HEK293T (cell line): Measurements from ENCODE around the gene TMEM86B.

Experiments
- CTCF ChIA-PET: fragments of 350-600 bp; formaldehyde crosslinking; extraction: SDS; loops from one replicate; lab custom pipeline; 2021; ENCODE audit warnings: antibody characterized with exemption, inconsistent platforms; lab: Yijun Ruan, JAX
- POLR2A ChIA-PET: fragments of 350-600 bp; formaldehyde crosslinking; extraction: SDS; loops from one replicate; lab custom pipeline; 2020; ENCODE audit warnings: antibody characterized with exemption, inconsistent platforms; lab: Yijun Ruan, JAX
- DNase-seq: peaks from one replicate; pipeline ENCODE4 v3.0.0; 2012; ENCODE audit warnings: mixed read lengths; ENCODE audit errors: extremely low spot score
- ARNT ChIP-seq: fragments of 450-650 bp; IDR thresholded peaks from 2 replicates; pipeline ENCODE4 v1.6.1; 2017; ENCODE audit warnings: mild to moderate bottlenecking
- BHLHE40 ChIP-seq: fragments of 450-650 bp; IDR thresholded peaks from 2 replicates; pipeline ENCODE4 v1.6.1; 2016; ENCODE audit warnings: mild to moderate bottlenecking, moderate library complexity, borderline replicate concordance
- CTBP1 ChIP-seq: fragments of 450-650 bp; IDR thresholded peaks from 2 replicates; pipeline ENCODE4 v1.6.1; 2016; ENCODE audit warnings: borderline replicate concordance
- ELF4 ChIP-seq: fragments of 450-650 bp; IDR thresholded peaks from 2 replicates; pipeline ENCODE4 v1.6.1; 2017; ENCODE audit warnings: antibody characterized with exemption
- FOXA1 ChIP-seq: fragments of 450-650 bp; IDR thresholded peaks from 2 replicates; pipeline ENCODE4 v1.6.1; 2016; ENCODE audit warnings: mild to moderate bottlenecking
- FOXK2 ChIP-seq: fragments of 450-650 bp; IDR thresholded peaks from 2 replicates; pipeline ENCODE4 v1.6.1; 2016; ENCODE audit warnings: mild to moderate bottlenecking
- FOXM1 ChIP-seq: fragments of 450-650 bp; IDR thresholded peaks from 2 replicates; pipeline ENCODE4 v1.6.1; 2017; ENCODE audit warnings: mild to moderate bottlenecking, borderline replicate concordance
- HDGF ChIP-seq: fragments of 450-650 bp; IDR thresholded peaks from 2 replicates; pipeline ENCODE4 v1.6.1; 2017; ENCODE audit warnings: antibody characterized with exemption, borderline replicate concordance
- L3MBTL2 ChIP-seq: fragments of 450-650 bp; conservative IDR thresholded peaks from 2 replicates; pipeline ENCODE4 v1.6.1; 2016; ENCODE audit warnings: mild to moderate bottlenecking
- LEF1 ChIP-seq: fragments of 450-650 bp; IDR thresholded peaks from 2 replicates; pipeline ENCODE4 v1.6.1; 2017; ENCODE audit warnings: mild to moderate bottlenecking, borderline replicate concordance
- NFRKB ChIP-seq: fragments of 450-650 bp; IDR thresholded peaks from 2 replicates; pipeline ENCODE4 v1.6.1; 2016; ENCODE audit warnings: mild to moderate bottlenecking, moderate library complexity
- PKNOX1 ChIP-seq: fragments of 450-650 bp; IDR thresholded peaks from 2 replicates; pipeline ENCODE4 v1.6.1; 2016
- SP1 ChIP-seq: fragments of 450-650 bp; IDR thresholded peaks from 2 replicates; pipeline ENCODE4 v1.6.1; 2017
- SUZ12 ChIP-seq: fragments of 450-650 bp; IDR thresholded peaks from 2 replicates; pipeline ENCODE4 v1.6.1; 2016; ENCODE audit warnings: mild to moderate bottlenecking
- TARDBP ChIP-seq: fragments of 450-650 bp; IDR thresholded peaks from 2 replicates; pipeline ENCODE4 v1.6.1; 2016
- ZNF384 ChIP-seq: fragments of 450-650 bp; IDR thresholded peaks from 2 replicates; pipeline ENCODE4 v1.6.1; 2016

Gene TMEM86B

DNA sequence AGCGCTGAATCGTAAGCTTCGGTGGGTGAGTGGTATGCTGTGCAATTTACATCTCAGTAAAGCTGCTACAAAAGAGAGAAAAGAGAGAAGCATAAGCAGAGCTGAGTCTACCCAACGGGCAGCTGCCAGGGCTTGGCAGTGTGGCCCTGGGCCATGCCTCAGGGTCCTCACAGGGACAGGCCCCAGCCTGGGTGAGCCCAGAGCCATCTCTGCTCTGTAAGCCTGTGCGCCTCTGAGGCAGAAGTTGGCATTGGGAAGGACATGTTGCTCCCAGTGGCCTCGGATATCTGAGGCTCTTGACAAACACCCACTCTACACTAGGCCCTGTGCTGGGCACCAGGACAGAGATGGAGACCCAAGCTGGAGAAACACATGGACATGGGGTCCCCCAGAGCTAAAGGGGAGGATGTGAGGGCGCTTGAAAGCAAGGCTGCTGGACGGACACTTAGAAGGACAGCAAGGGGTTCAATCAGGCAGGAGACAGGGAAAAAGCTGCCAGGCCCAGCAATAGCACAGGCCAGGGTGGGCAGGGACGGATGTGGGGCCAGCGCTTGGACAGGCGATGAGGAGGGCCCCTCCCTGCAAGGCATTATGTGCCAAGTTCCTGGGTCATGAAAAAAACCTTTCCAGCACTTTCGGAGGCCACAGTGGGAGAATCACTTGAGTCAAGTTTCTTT lies 15.6 kb upstream of the TMEM86B start:
- no peak for DNase-seq
- ChIA-PET CTCF (interaction anchor here (1.1 kb wide), 1 partner anchor 395 kb away, joined by 3 read pairs; no protein-coding TSS in a partner anchor), POLR2A (interaction anchor here (1.0 to 2.1 kb wide), 2 partner anchors 15 to 164 kb away, joined by 3 to 8 read pairs; partner anchors contain the start of genes PPP6R1 and UBE2S)
- no peak for TF ChIP-seq ZNF384
- TF ChIP-seq LEF1, result no peak
- no peak for TF ChIP-seq FOXK2
- no peak for TF ChIP-seq SUZ12
- TF ChIP-seq BHLHE40, result no peak
- TF ChIP-seq FOXA1, result no peak
- no peak for TF ChIP-seq FOXM1

DNA sequence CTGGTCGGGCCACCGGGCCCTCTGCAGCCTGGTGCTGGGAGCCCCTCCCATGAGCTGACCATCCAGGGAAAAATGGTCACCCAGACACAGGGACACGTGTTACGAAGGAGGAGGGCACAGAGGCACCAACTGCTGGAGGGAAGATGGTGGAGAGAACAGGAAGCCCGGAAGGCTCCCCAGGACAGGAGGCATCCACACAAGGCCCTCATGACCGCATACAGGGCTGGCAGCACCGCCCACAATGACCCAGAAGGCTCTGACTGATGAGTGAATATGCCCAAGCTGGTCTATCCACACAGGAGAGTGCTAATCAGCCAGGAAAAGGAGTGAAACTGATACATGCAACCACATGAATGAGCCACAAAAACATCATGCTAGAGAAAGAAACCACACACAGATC lies 14.0 kb upstream of the TMEM86B start:
- TF ChIP-seq TARDBP (no peak), ZNF384 (no peak), FOXM1 (no peak), SP1 (no peak), PKNOX1 (no peak), SUZ12 (no peak), FOXK2 (no peak), L3MBTL2 (no peak), ELF4 (no peak), LEF1 (no peak), FOXA1 (no peak), BHLHE40 (no peak), ARNT (no peak), HDGF (no peak), NFRKB (no peak), CTBP1 (no peak)
- CTCF ChIA-PET, result no interaction called here
- no peak for DNase-seq
- POLR2A ChIA-PET, result no interaction called here

DNA sequence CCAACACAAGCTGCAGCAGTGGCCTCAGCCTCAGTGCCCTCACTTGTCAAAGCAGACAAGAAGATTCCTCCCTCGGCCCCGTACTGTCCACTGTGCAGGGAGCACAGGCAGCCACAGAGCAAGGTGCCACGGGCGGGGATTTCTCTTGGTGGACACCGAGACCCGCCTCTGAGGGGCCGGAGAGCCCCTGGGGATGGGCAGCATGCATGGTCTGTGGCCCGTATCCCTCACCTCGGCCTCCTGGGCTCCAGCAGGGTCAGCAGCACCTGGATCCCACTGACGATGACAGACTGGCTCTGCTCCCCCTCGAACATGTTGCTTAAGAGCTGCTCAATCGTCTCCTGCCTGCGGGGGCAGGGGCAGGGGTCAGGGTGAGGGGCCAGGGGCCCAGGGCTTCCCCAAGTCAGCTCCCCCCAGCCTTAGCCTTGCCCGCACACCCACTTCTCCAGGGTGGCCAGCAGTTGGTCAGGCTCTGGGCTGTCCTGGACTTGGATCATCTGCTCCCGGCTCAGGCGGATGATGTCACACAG lies 13.4 kb upstream of the TMEM86B start:
- CTCF ChIA-PET, result no interaction called here
- DNase-seq, result no peak
- POLR2A ChIA-PET, result no interaction called here
- TF ChIP-seq FOXA1 (no peak), BHLHE40 (no peak), LEF1 (no peak), TARDBP (no peak)

DNA sequence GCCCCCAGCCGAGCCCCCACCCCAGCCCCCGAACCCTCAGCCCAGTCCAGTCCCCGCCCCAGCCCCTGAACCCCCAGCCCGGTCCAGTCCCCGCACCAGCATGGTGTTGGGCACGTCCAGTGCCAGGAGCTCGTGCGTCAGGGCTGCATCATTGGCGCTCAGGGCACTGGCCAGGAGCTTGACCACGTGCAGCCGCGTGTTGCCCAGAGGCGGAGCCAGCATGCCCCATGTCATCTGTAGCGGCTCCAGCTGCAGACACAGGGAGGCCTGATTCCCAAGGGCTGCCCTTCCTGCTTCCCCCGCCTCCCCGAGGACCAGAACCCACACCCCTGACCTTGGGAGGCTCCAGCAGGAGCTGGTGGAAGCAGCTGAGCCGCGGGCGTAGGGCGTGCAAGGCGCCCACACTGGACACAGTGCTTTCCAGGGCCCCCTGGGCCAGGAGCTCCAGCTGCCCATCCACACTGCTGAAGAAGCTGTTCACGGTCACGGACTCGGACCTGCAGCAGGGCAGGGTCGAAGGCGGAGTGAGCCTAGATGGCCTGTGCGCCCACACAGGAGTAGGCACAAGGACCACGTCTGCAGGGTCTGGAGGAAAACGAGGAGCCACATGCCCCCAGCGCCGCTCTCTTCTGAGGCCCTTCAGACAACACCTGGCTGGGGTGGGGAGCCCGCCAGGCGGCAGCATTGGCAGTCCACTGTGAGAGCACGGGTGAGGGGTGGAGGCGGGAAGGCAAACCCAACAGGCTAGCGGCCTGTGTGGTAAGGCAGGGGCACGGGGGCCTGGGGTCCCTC lies 12.8 kb upstream of the TMEM86B start:
- ChIA-PET CTCF (no interaction called here), POLR2A (no interaction called here)
- no peak for DNase-seq
- TF ChIP-seq L3MBTL2, result no peak
- no peak for TF ChIP-seq ARNT
- no peak for TF ChIP-seq FOXA1
- TF ChIP-seq SUZ12, result no peak
- no peak for TF ChIP-seq CTBP1
- TF ChIP-seq ZNF384, result no peak

GRCh38 chr19:55240713-55241020 lies 12.1 kb upstream of the TMEM86B start:
- no peak for DNase-seq
- no peak for TF ChIP-seq SP1
- CTCF ChIA-PET, result no interaction called here
- POLR2A ChIA-PET, result no interaction called here

- CTCF ChIA-PET, result no interaction called here
- DNase-seq, result no peak
These were observed 10.4 kb upstream of the TMEM86B start for GRCh38 chr19:55239004-55239403.

More at GRCh38 chr19:55239004-55239403, 10.4 kb upstream of the TMEM86B start:
- no peak for TF ChIP-seq ZNF384
- no peak for TF ChIP-seq L3MBTL2
- no peak for TF ChIP-seq HDGF
- TF ChIP-seq FOXM1, result no peak
- TF ChIP-seq ELF4, result no peak
- no peak for TF ChIP-seq FOXA1
- TF ChIP-seq ARNT, result no peak
- no peak for TF ChIP-seq SP1
- no peak for TF ChIP-seq NFRKB
- no peak for TF ChIP-seq SUZ12
- TF ChIP-seq FOXK2, result no peak
- no peak for TF ChIP-seq BHLHE40
- no peak for TF ChIP-seq CTBP1
- no peak for TF ChIP-seq LEF1
- no peak for TF ChIP-seq PKNOX1
- TF ChIP-seq TARDBP, result no peak
- POLR2A ChIA-PET, result interaction anchor here (1.2 kb wide), 1 partner anchor 19 kb away, joined by 3 read pairs; no protein-coding TSS in a partner anchor
